ENCODE measurements around the gene MOCS3. TPM values are rescaled to one million over a fixed set of nuclear protein-coding genes. Genes with fewer than 3 reads are reported as not detected.
A peak's percentile ranks its signal among the peaks of the same experiment; 100 is the strongest.
"Not testable (repeated sequence)": the region's sequence is repeated elsewhere in the genome, so short reads cannot be mapped to it uniquely, and the experiment has no call there.

The MOCS3 gene
- total RNA-seq, 1 donor from 2014 or later: 7.9 TPM

DNA sequence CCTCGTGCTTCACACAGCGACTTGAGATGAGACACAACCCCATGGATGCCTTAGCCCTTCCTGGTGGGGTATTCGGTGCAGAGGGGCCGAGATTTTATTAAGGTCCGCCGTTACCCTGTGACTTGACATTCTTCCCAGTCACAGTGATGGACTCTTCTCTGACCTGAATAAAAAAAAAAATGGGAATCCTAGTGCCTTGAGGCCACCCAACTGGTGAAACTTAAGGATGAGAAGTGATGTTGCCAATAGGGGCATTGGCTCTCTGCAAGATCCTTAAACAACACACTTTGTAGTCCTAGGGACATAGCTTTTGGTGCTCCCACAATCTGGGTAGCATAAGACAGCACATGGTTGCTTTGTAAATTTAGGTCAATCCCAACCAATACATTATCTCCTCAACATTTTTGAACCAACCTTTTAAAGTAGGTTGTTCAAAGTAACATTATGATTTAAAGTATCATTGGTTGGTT lies 26.6 kb upstream of the MOCS3 start:
- DNase-seq (ENCODE audit: low read depth in 2 of 2): no peak

DNA sequence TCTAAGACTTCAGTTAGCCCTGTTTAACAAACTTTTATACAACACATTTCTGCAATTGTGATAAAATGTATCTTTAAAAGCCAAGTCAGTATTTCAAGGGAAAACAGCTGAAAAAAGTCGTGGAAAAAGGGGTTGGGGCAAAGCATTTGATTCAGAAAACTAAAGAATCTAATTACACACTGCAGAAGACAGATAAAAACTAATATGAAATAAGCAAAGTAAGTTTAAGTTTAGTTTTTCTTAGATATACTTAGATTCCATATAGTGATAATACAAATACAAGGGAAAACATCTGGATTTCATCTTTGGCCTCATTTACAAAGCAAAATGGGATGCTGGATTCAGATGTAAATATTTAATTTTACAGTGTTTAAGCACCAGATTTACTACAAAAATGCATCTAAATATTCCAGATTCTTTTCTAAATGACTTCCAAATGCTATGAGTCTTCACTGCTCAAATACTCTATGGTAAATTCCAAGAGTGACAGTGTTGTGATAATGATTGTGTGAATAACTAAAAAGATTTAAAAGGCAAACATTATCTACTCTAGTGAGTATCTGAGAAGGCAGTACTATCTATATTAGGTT lies 25.8 kb upstream of the MOCS3 start:
- DNase-seq (ENCODE audit: low read depth in 2 of 2): no peak

DNA sequence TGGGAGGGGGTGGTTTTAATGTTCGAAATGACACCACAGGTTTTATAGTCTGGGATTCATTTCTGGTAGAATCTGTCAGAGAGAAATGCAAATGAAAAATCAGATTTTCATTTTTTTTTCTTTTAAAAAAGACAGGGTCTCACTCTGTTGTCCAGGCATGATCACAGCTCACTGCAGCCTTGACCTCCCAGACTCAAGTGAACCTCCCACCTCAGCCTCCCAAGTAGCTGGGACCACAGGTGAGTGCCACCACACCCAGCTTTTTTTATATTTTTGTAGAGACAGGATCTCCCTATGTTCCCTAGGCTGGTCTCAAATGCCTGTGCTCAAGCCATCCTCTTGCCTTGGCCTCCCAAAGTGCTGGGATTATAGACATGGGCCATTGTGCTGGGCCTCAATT lies 25.0 kb upstream of the MOCS3 start:
- no peak for DNase-seq (ENCODE audit: low read depth in 2 of 2)

DNA sequence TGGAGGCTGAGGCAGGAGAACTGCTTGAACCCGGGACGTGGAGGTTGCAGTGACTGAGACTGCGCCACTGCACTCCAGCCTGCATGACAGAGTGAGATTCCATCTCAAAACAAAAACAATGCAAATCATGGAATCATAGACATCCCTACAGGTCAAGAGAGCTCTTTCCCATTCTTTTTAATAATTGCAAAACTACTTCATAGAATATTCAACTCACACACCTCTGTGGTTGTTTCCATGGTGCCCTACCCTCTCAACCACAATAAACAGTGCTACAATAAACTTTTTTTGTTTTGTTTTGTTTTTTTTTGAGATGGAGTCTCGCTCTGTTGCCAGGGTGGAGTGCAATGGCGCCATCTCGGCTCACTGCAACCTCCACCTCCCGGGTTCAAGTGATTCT lies 15.5 kb upstream of the MOCS3 start:
- no peak for DNase-seq (ENCODE audit: low read depth in 2 of 2)

DNA sequence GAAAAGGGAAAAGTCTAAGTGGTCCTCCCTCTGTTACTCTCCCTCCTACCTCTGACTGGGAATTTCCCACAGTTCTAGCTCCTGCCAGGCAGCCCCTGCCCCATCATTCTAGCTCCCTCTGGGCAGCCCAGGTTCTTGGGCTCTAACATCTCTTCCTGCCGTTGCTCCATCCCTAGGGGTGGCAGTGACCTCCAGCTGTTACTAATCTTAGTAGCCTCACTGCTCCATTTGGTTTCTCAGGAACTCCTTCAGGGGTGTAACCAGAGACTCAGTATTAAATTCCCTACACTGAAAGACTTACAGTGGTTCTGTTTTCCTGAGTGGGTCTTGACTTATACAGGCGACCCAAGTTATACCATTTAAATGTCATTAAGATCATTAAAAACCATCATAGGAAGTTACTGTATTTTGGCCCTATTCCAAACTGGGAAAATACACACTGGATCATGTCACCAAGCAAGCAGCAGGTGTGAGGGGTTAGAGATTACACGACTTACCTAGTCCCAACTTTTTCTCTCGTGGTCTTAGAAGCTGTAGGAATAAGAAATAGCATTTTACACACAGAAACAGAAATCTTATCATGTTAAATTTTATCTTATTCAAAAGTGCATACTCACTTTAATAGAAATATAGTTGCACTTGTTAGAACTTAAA lies 10.4 kb upstream of the MOCS3 start:
- DNase-seq (ENCODE audit: low read depth in 2 of 2): no peak

DNA sequence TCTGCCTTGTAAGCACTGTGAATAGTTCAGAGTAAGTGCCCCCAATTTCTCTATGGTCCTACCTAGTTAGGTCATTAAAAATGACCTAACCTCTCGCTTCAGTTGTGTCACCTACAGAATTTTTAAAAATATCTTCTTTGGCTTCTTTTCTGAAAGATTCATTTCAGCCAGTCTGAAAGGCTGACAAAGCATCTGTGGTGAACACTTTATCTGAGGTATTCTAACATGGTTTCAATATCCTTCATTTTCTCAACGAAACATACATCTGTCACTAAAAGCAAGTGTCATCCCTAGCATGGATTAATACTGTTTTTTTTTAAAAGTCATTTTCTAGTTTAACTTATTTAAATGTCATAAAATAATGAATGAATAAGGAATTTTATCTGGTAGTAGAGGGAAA lies 5.4 kb upstream of the MOCS3 start:
- DNase-seq (ENCODE audit: low read depth in 2 of 2): no peak

DNA sequence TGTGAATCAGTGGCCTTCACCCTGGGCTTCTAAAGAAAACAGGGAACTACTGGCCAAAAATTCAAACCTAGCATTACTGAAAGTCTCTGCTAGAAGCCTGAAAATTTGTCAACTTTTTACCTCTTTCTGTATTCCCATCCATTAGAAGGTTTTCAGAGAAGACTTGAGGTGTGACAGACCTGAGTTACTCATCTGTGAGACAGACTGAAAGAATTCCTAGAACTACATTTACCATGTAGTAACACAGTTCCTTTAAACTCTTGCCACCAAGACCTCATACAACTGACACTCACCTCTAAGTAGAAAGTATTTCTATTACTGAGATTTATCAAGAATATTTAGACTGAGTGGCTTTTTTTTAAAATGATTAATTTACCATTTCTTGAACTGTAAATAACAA lies 4.8 kb upstream of the MOCS3 start:
- no peak for DNase-seq (ENCODE audit: low read depth in 2 of 2)

DNA sequence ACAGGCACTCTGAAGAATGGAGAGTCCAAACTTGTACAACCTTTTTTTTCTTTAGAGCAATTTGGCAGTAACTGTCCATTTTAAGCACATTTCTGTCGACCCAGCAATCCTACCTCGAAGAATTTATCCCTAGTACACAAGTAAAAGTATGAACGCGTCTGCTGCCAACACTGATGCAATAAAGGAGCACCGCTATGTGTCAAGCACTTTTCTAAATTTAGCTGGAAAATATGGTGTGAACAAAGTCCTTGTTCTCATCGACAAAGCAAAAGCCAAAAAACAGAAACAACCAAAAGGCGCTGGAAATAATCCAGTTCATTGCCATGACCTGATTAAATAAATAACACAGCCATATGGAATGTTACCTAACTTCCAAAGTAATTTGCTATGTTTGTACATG lies 1.3 kb upstream of the MOCS3 start:
- DNase-seq (ENCODE audit: low read depth in 2 of 2): peak; percentile 15 to 32

DNA sequence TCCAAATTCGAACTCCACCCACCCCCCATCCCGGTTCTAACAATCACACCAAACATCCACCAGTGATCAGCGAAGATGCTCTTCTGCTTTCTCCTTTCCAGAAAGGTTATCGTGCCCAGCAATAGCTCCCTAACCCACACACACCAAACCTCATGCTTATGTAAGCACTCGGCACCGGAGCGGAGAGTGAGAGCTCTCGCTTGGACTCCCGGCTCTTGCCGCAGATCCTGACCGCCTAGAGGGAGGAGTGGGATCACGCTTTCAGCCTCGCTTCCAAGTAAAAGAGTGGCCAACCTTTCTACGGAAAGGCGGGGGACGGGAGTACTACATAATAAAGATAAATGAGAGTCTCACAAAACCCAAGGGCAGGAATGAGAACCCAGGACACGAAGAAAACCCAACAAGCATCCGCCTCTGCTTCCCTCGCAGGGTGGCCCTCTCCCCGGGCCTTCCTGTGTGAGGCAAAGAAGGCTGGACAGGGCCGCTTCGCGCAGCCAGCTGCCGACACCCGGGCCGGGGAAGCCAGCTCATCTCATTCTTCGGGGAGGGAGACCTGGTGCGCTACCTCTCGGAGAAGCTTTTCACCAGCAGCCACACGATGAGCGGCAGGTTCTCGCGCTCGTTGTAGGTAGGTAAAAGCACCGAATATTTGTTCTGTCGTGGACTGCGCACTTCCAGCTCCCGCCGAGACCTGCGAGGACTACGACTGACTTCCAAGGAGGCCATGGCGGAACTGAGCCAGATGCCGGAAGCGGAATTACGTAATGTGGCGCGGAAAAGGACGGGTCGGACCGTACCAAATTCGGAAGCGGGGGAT lies 612 bp upstream of the MOCS3 start, which contains the start of gene DPM1:
Gene DPM1, minus strand, starts transcription at position 735 of the 817 bp plus-strand sequence. Its CDS starts 9 bp downstream, at position 726.
- DNase-seq (ENCODE audit: low read depth in 2 of 2): peak; percentile 94 to 95

DNA sequence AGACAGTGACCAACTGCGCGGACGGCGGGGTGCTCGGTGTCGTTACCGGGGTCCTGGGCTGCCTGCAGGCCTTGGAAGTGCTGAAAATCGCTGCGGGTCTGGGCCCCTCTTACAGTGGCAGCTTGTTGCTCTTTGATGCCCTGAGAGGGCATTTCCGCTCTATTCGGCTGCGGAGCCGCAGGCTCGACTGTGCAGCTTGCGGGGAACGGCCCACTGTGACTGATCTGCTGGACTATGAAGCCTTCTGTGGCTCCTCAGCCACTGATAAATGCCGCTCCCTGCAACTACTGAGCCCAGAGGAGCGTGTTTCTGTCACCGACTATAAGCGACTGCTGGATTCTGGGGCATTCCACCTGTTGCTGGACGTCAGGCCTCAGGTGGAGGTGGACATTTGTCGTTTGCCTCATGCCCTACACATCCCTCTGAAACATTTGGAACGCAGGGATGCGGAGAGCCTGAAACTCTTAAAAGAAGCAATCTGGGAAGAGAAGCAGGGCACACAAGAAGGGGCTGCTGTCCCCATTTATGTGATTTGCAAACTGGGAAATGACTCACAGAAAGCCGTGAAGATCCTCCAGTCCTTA lies 1.0 kb downstream of the MOCS3 start:
- DNase-seq (ENCODE audit: low read depth in 2 of 2): no peak

DNA sequence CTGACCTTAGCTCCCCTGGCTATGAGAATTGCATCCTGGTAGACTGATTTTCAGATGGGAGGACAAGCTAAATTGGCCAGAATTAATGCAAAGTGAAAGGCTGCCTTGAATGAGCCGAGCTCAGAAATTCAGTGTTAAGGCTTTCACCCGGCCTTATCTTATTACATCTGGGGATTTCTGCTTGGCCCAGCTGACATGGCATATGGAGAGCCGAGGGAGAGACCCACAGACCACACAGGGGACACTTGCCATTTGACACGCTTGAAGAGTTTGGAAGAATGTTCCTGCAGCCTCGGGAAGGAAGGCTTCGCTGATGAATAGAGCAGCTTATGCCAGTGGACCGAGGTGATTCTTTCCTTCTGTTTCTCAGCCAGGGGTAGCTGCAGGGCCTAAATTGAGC lies 9.0 kb downstream of the MOCS3 start:
- DNase-seq (ENCODE audit: low read depth in 2 of 2): no peak

DNA sequence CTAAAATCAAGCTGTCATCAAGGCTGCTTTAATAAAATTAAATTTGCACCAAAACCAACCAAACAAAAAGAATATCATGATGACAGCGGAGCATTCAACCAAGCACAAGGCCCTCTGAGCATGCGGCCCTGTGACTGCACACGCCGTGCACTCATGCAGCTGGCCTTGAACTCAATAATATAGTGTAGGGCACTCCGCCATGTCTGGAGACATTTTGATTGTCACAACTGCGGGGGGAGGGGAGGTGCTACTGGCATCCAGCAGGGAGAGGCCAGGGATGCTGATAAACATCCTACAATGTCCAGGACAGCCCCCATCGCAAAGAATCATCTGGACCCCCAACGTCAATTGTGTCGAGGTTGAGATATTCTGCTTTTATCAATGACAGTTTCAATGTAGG lies 9.7 kb downstream of the MOCS3 start:
- no peak for DNase-seq (ENCODE audit: low read depth in 2 of 2)

DNA sequence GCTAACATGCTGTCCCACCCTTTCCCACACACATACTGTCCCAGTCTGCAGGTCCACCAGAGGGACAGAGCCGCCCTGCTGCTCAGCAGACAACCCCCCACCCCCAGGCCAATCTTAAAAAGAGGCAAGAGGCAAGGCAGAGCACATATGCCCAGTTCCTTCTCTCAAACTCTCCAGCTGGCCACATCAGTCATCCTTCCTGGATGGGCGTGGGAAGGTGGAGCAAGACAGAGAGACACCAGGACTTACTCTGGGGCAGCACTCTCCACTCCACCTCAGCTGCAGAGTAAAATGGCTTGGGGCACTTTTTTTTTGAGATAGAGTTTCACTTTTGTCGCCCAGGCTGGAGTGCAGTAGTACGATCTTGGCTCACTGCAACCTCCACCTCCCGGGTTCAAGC lies 10.8 kb downstream of the MOCS3 start:
- DNase-seq (ENCODE audit: low read depth in 2 of 2): no peak

DNA sequence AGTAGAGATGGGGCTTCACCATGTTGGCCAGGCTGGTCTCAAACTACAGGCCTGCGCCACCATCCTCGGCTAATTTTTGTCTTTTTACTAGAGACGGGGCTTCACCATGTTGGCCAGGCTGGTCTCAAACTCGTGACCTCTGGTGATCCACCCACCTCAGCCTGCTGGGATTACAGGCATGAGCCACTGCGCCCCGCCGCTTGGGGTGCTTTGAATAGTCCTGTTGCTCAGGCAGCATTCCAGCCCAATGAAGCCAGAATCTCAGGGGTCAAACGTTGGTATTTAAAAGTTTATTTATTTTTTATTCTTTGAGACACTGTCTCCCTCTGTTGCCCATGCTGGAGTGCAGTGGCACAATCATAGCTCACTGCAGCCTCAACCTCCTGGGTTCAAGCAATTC lies 11.3 kb downstream of the MOCS3 start:
- DNase-seq (ENCODE audit: low read depth in 2 of 2): no peak

DNA sequence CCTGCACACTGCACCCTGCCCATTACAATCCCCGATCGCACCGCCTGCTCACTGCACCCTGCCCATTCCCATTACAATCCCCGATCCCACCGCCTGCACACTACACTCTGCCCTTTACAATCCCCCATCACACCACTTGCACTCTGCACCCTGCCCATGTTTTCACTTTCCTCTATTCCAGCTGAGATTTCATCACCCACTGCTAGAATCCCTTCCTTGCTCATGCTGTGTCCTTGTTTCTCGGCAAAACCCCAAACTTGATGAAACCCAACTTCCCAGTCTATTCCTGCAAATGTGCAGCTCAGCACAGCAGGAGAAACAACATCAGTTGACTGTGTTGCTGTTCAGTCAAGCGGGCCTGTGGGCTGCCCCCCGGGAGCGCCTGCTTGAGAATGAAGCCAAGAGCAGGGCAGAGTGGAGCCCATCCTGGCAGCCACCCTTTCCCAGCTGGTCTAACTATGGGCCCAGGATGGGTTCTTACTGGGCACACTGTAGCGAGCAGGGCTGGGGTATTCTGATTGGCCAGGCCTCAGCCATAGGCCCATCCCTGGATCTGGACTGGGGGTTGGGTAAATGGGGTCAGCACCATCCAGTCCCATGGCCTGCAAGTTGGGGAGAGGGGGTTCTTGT lies 17.2 kb downstream of the MOCS3 start:
- DNase-seq (ENCODE audit: low read depth in 2 of 2): no peak

DNA sequence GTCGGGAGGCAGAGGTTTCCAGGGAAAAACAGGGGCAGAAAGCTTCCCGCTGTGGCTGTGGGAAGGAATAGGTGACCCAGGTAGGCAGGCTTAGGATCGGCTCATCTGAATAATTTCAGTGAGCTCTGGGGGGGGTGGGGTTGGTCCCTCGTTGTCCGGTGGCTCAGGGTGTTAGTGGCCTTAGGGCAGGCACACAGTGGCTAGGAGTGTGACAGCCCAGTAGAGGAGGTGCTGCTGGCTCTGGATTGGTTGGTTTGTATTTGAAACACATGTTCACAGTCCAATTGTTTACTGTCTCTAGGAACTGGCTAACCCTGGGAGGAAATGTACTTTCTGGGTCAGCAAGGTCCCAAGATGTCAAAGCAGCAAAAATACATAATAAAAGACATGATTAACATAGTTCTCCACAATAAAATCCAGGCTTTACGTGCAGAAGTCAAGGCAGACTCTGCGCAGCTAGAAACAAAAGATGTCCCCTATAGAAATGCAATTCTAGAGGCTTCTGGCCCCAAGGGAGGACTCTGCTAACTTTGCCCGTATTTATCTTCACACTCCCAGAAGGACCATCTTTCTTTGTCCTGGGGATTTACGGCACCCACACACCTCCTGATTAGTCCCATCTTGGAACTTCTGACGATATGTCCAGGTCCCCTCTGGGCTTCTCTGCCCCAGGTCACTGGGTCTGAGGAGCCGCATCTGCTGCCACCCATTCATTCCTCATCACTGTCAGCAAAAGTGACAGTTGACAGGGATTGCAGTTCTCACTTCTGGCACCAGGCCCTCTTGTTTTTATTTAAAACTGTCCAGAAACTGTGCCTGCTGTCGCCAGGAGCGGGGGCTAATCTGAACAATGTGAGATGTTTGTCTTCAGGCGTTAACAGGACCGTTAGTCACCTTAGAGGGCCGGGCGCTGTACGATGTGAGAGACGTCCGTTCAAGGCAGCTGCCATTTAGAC lies 18.7 kb downstream of the MOCS3 start:
- peak in 1 of 2 donors; percentile 13 for DNase-seq (ENCODE audit: low read depth in 2 of 2)

DNA sequence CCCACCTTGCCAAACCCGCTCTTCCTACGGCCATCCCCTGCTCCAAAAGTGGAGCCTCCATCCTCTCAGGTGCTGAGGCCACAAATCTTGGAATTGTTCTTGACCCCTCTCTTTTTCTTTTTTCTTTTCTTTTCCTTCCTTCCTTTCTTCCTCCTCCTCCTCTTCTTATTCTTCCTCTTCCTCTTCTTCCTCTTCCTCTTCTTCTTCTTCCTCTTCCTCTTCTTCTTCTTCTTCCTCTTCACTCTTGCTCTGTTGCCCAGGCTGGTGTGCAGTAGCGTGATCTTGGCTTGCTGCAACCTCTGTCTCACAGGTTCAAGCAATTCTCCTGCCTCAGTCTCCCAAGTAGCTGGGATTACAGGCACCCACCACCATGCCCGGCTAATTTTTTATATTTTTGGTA lies 19.9 kb downstream of the MOCS3 start:
- not testable (repeated sequence) for DNase-seq (ENCODE audit: low read depth in 2 of 2)

DNA sequence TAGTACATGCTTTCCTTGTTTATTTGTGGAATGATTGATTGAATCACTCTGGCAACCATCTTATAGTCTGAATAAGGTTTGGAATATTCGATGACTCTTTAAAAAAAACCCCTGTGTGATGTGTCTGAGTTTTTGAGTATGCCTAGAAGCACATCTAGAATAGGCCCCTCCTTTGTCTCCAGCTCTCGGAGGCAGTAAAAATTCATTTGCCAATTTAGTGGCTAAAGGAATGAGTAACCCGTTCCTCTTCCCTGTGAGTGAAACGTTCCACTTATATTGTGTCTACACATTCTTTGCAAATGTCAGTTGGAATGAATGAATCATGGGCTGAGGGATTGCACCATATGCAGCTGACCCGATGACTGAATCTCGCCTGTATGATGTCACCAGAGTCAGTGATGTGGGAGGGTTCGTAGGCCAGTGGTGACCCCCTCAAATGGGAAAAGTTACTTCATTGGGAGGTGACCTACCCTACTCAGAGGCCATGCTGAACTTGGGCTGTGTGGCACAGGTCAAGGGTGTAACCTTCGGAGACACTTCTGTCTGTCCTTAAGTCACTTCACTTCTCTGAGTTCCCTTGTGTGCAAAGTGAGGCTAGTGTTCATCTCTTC lies 21.6 kb downstream of the MOCS3 start:
- DNase-seq (ENCODE audit: low read depth in 2 of 2): peak; percentile 88 to 94

DNA sequence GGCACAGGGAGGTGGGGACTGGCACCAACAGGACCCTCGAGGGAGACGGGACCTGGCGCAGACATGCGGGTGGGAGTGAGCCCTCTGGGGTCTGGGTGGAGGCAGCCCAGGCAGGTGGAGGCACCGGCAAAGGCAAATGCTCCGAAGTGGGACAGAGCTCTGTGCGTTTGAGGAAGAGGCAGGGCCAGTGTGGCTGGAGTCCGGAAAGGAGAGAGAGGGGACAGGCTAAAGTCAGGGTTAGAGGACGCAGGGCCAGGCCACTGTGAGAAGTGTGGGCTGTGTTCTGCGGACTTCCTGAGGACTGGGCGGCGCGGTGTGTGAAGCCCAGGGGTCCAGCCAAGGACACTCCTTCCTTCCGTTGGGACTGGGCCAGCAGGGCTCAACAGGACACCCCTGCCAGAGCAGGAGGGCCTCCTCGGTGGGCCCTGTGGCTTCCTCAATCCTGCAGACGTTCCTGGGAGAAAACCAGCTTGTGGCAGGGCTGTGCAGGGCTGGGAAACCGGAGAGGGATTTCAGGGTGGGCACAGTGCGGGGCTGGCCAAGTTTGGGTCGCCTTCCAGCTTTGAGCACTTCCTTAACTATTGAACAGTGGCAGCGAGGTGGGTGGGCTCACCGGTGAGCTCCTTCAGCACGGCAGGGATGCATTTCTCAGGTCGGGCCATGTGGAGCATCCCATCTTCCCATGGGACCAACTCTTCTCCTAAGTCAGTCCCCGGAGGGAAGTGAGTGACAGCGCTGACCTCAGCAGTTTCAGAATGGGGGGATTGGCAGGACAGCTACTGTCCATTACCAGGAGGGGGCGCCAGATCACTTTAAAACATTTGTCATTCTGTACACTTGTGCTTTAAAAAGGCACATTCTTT lies 22.5 kb downstream of the MOCS3 start:
- peak; percentile 76 to 83 for DNase-seq (ENCODE audit: low read depth in 2 of 2)
